Activated T-cell treated with anti-CD3 and anti-CD28 coated beads, Interleukin-2, amount 50 U/mL, for 72 hours (primary cell): ENCODE measurements around the gene MPPED2. TPM values are rescaled to one million over a fixed set of nuclear protein-coding genes. Genes with fewer than 3 reads are reported as not detected.

ENCODE experiments used
- ATAC-seq, 2 donors: fragments of 150-1000 bp; cut with Tn5 transposase; replicated peaks in 1 of 2; 2 replicates each; pipeline ENCODE4 v1.10.0; 2021; ENCODE audit warnings: moderate library complexity in 2 of 2, mild to moderate bottlenecking in 1 of 2
- DNase-seq, 2 donors: peaks; one replicate each; pipeline ENCODE4 v3.0.0; 2021 to 2022; ENCODE audit warnings: mixed read lengths in 1 of 2
- H3K27ac Mint-ChIP-seq: one replicate; pipeline ENCODE4 v1.8.0; 2022; ENCODE audit warnings: mild to moderate bottlenecking, moderate library complexity, mixed read lengths
- H3K27me3 Mint-ChIP-seq: one replicate; pipeline ENCODE4 v1.8.0; 2022; ENCODE audit warnings: low read depth, mixed read lengths
- H3K36me3 Mint-ChIP-seq, 2 donors: one replicate each; pipeline ENCODE4 v1.8.0; 2022; ENCODE audit warnings: mixed read lengths in 2 of 2, mild to moderate bottlenecking in 1 of 2; ENCODE audit not compliant: insufficient read depth in 2 of 2
- H3K4me1 Mint-ChIP-seq: one replicate; pipeline ENCODE4 v1.8.0; 2022; ENCODE audit warnings: low read depth, mixed read lengths
- H3K4me3 Mint-ChIP-seq, 2 donors: one replicate each; pipeline ENCODE4 v1.8.0; 2022; ENCODE audit warnings: mild to moderate bottlenecking in 2 of 2, mixed read lengths in 2 of 2, moderate library complexity in 2 of 2
- H3K9me3 Mint-ChIP-seq, 2 donors: one replicate each; pipeline ENCODE4 v1.8.0; 2022; ENCODE audit warnings: mixed read lengths in 2 of 2
- total RNA-seq, 2 donors: library from RNA; stranded (reverse); gene quantifications; one replicate each; pipeline ENCODE4 v1.2.3, GENCODE V29; 2022

The MPPED2 gene
- total RNA-seq, 2 donors from 2014 or later = 0.46 to 1.6 TPM

DNA sequence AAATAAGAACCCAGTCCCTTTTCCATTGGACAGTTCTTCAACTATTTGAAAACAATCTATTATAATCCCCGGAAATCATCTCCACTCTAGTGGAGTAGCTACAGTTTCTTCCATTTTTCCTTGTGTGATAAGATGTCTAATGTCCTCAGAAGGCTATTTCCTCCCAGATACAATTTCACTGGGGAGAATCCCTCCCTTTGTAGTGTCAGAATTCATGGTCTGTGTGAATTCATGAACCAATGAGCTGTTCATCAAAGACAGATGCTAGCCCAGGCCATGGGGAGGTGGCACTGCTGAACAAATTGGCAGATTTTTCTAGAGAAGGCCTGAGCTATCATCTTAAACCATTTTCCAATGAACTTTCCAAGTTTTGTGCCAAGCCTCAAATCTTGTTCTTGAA lies 45.4 kb downstream of the MPPED2 start:
- no peaks in the 10 kb centered on the region for H3K36me3 Mint-ChIP-seq
- no peak overlapping the region for H3K27ac Mint-ChIP-seq
- H3K4me1 Mint-ChIP-seq = no peaks in the 10 kb centered on the region
- H3K9me3 Mint-ChIP-seq = no peaks in the 10 kb centered on the region
- no peak overlapping the region for H3K4me3 Mint-ChIP-seq
- DNase-seq (no peak), ATAC-seq (no peak)
- no peaks in the 10 kb centered on the region for H3K27me3 Mint-ChIP-seq

DNA sequence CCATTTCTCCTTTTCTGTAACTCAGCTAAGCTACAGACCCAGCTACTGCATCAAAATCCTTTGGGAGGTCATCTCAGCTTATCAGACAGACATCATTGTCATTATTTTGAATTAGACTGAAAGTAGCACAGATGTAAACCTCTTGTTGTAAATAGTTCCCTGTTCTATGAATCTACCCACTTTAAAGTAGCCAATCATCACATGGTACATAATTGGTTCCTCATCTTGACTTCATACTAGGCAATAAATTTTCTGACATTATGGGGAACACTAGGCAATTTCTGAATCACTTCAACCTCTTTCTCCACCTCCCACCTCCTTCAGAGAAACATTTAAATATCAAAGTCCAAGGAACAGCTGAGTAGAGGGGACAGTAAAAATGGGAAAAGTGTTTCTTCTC lies 47.9 kb downstream of the MPPED2 start:
- Mint-ChIP-seq H3K36me3 (no peaks in the 10 kb centered on the region), H3K4me3 (no peak overlapping the region), H3K4me1 (no peaks in the 10 kb centered on the region), H3K27me3 (no peaks in the 10 kb centered on the region), H3K9me3 (no peaks in the 10 kb centered on the region), H3K27ac (no peak overlapping the region)
- no peak for ATAC-seq
- no peak for DNase-seq

DNA sequence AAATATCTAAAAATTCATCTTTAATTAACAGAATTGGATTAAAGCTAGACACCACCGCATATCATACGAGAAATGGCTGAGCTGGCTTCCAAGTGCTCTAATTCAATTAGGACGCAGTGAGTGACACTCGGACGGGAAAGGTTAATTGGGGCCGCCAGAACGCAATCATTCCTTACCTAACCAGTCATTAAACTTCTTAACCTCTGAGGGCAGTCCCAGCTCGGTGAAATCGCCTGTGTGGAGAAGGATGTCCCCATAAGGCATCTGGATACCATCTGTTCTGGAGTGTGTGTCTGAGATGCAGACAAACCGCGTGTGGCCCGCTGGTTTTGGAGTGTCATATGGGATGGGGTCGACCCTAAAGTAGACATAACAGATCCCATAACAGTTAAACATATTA lies 50.3 kb downstream of the MPPED2 start:
- no peak overlapping the region for H3K4me3 Mint-ChIP-seq
- no peak for DNase-seq
- H3K27me3 Mint-ChIP-seq = no peaks in the 10 kb centered on the region
- no peak for ATAC-seq
- H3K4me1 Mint-ChIP-seq = no peaks in the 10 kb centered on the region
- H3K36me3 Mint-ChIP-seq = no peaks in the 10 kb centered on the region
- H3K27ac Mint-ChIP-seq = no peak overlapping the region
- H3K9me3 Mint-ChIP-seq = no peaks in the 10 kb centered on the region

DNA sequence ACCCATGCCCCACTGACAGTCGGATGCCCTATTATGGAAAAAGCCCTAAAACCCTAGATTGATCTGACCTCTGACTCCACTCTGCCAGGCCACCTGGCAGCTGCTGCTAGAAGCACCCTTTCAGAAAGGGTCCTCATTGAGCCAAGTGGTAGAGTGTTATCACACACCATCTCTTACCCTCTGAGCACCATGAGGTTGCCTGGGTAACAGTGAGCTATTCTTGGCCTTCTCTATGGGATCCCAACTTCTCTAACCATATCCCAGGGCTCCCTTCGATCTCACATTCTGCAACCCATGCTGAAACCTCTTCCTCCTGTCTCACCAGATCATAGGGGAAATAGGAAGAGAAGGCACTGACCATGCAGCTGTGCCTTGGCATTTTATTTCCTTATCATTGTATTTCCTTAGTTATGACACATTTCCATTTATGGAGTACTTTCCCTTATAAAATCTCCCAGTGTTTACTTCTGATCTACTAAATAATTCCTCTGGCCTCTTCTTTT lies 52.7 kb downstream of the MPPED2 start:
- Mint-ChIP-seq H3K4me1 (no peaks in the 10 kb centered on the region), H3K36me3 (no peaks in the 10 kb centered on the region), H3K27me3 (peaks cover 6% of the 10 kb centered on the region), H3K4me3 (no peak overlapping the region), H3K9me3 (no peaks in the 10 kb centered on the region), H3K27ac (no peak overlapping the region)
- no peak for ATAC-seq
- no peak for DNase-seq

DNA sequence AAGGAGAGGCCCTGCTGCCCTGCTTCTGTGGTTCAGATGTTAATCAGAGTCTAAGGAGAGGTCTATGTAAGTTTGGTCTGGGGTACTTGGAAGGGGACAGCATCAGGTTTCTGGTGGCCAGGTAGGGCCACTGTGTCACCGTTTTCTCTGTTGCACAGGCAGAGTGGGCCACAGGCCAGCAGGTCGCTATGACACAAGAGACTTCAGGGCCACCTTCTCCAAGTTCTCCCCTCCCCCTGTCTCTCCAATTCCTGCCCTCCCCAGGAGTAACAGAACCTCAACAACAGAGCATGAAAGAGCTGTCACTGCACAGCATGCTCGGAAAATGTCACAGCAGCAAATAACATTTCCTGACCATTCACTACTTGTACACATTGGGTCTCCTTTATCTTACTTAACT lies 58.6 kb downstream of the MPPED2 start:
- H3K27ac Mint-ChIP-seq = no peak overlapping the region
- DNase-seq (no peak), ATAC-seq (no peak)
- no peaks in the 10 kb centered on the region for H3K4me1 Mint-ChIP-seq
- peaks cover 0 to 3% of the 10 kb centered on the region in 2 donors for H3K9me3 Mint-ChIP-seq
- H3K36me3 Mint-ChIP-seq = no peaks in the 10 kb centered on the region
- no peak overlapping the region for H3K4me3 Mint-ChIP-seq
- peaks cover 6% of the 10 kb centered on the region for H3K27me3 Mint-ChIP-seq

DNA sequence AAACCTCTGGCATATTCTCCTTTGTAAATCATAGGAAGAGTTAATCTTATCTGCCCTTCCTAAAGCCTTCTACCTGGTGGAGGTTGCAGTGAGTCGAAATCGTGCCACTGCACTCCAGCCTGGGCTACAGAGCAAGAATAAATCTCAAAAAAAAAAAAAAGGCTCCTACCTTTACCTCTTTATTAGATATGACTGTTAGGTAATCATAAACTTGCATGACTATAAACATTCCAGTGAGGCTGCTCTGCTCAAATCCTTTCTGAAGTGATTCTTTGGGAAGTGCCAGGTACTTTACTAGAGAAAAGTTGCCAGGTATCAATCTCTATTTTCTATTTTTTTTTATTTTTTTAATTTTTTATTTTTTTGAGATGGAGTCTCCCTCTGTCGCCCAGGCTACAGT lies 59.6 kb downstream of the MPPED2 start:
- no peak overlapping the region for H3K27ac Mint-ChIP-seq
- peaks cover 0 to 3% of the 10 kb centered on the region in 2 donors for H3K9me3 Mint-ChIP-seq
- DNase-seq (no peak), ATAC-seq (no peak)
- H3K4me1 Mint-ChIP-seq = no peaks in the 10 kb centered on the region
- peaks cover 6% of the 10 kb centered on the region for H3K27me3 Mint-ChIP-seq
- H3K4me3 Mint-ChIP-seq = no peak overlapping the region
- H3K36me3 Mint-ChIP-seq = no peaks in the 10 kb centered on the region

DNA sequence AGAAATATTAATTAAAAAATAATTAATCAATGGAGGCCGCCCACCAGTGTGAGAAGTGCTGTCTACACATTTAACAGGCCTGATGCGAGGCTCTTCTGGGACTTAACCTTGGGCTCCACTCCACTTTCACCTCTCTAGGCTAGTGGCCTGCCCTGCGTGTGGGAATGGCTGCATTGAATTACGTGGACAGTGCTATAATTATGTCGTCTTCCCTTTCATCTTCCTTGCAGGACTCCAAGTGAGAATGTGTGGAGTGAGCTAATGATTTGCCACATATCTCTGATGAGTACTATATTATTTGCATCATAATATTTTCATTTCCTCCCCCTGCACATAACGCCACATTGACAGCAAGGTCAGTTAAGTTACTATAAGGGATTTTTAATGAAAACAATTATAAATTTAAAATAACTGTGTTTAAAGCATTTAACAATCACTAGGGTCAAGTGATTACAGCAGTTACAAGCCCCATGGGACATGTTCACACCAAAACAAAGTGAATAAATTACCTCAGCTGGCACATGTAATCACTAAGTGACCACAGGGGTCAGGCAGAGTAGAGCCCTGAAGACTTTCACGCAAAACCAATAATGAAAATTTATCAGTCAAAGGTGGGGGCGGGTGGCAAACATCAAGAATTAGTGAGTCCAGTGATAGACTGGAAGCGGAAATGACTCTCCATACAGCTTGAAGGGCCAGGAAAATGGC lies 63.5 kb downstream of the MPPED2 start:
- Mint-ChIP-seq H3K27ac (no peak overlapping the region), H3K4me1 (no peaks in the 10 kb centered on the region), H3K36me3 (no peaks in the 10 kb centered on the region), H3K4me3 (no peak overlapping the region), H3K9me3 (peaks cover 0 to 3% of the 10 kb centered on the region in 2 donors), H3K27me3 (peaks cover 6% of the 10 kb centered on the region)
- ATAC-seq (no peak), DNase-seq (no peak)

DNA sequence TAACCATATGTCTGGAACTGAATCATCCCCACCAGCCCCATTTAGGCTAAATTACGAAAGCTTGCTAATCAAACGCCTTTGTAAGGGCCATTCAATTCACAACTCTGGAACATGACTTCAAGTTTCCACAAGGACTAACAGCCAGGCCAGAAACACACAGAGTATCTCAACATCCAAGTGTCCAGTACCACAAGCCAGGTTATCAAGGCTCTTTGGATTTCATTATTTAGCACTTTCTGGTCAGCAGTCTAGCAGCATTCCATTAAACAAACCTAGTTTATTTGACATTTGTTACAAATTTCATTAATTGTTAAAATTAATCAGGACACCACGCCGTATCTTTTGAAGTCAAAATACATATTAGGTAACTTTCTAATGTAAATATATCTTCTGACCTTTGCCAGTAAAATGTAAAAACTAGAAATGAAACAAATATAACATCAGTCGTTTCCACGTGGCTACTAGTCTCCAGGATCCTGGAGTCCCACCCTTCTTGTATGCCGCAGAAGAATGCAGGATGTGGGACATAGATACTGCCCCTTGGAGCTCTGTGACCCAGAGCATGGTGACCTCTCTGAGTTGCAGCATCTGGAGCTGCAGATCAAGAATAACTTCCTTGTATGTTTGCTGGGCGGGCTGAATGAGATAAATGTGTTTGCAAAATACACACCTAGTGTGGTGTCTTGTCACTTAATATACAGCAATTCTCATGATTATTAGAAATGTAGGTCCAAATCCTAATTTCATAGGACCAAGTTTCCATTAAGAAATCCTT lies 64.7 kb downstream of the MPPED2 start:
- H3K4me3 Mint-ChIP-seq = no peak overlapping the region
- no peaks in the 10 kb centered on the region for H3K4me1 Mint-ChIP-seq
- peaks cover 0 to 3% of the 10 kb centered on the region in 2 donors for H3K9me3 Mint-ChIP-seq
- H3K27me3 Mint-ChIP-seq = peaks cover 9% of the 10 kb centered on the region
- H3K27ac Mint-ChIP-seq = no peak overlapping the region
- no peak for ATAC-seq
- DNase-seq = no peak
- H3K36me3 Mint-ChIP-seq = no peaks in the 10 kb centered on the region

DNA sequence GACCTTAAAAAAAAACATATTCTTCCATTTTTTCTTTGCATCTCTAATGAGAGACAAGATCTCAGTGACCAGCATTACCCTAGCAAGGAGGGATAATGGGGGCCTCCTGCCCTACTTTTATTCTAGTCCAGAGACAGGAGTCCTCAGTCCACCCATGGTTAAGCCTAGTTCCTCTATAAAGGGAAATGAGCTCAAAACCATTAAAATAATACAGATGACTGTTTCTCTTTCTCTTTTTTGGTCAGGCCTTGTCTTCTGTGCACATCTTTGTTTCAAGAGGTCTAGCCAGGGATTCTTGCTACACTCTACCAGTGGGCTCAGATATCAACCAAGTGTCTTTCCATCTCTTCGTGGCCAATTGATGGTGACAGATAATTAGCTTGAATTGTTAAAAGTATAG lies 73.1 kb downstream of the MPPED2 start:
- Mint-ChIP-seq H3K4me3 (no peak overlapping the region), H3K27me3 (peaks cover 53% of the 10 kb centered on the region), H3K9me3 (no peaks in the 10 kb centered on the region), H3K4me1 (peaks cover 25% of the 10 kb centered on the region), H3K27ac (no peak overlapping the region), H3K36me3 (no peaks in the 10 kb centered on the region)
- ATAC-seq (no peak), DNase-seq (no peak)

DNA sequence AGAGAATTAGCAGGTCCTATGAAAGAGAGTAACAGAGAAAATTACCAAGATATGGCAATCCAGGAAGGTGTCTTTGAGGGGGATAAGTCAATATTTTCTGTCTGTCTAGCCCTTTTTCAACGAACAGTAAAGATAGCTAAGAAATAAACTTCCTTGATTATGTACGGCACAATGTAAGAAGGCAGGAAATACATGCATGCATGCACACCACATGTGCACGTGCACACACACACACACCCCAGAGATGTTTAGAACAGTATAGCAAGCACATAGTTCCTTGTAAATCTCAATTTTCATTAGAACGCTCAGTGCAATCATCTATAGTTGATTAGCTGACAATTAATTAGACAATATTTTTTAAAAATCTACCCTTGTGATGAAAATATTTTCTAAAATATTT lies 74.7 kb downstream of the MPPED2 start:
- ATAC-seq (no peak), DNase-seq (no peak)
- H3K27me3 Mint-ChIP-seq = peaks cover 49% of the 10 kb centered on the region
- H3K27ac Mint-ChIP-seq = no peak overlapping the region
- peaks cover 25% of the 10 kb centered on the region for H3K4me1 Mint-ChIP-seq
- no peaks in the 10 kb centered on the region for H3K9me3 Mint-ChIP-seq
- no peak overlapping the region for H3K4me3 Mint-ChIP-seq
- H3K36me3 Mint-ChIP-seq = no peaks in the 10 kb centered on the region

DNA sequence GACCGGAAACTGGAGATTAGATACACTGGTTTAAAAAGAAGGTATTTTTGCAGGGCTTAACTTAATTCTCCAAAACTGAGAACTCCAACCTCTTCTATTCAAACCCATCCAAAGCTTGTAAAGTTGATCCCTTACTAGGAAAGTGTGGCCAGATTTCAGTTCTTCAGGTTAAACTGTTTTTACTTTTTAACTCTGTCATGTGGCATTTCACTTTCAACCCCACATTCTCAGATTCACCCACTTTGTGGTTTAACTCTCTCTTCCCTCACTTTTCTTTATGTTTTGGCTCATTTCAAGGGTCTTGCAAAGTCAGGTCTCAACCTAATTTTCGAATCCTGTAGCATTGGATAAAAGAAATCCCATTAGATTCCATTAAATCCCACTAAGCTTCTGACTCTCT lies 75.4 kb downstream of the MPPED2 start:
- Mint-ChIP-seq H3K27me3 (peaks cover 48% of the 10 kb centered on the region), H3K36me3 (no peaks in the 10 kb centered on the region), H3K9me3 (no peaks in the 10 kb centered on the region), H3K27ac (no peak overlapping the region), H3K4me1 (peaks cover 25% of the 10 kb centered on the region), H3K4me3 (no peak overlapping the region)
- peak in 1 of 2 donors; percentile 43 for ATAC-seq
- DNase-seq = no peak

DNA sequence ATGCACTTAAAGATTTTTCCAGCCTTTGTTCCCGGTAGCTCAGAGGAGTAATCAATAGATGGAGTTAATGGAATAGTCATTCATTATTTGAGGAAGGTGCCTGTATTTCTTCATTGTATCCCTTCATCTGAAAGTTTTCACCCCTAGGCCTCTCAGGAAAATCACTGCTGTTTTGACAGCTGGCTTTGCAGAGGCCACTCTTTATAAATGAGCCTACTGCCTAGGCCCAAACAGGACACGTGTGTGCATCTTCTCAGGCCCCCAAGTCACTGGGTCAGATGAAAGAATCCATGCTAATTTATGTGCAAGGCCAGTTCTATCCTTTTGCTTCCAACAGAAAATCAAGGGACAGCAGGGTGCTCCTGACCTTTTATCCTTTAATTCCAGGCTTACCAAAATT lies 76.8 kb downstream of the MPPED2 start:
- ATAC-seq (no peak), DNase-seq (no peak)
- Mint-ChIP-seq H3K9me3 (peaks cover 0 to 2% of the 10 kb centered on the region in 2 donors), H3K4me1 (peaks cover 25% of the 10 kb centered on the region), H3K4me3 (no peak overlapping the region), H3K36me3 (no peaks in the 10 kb centered on the region), H3K27ac (no peak overlapping the region), H3K27me3 (peaks cover 43% of the 10 kb centered on the region)

DNA sequence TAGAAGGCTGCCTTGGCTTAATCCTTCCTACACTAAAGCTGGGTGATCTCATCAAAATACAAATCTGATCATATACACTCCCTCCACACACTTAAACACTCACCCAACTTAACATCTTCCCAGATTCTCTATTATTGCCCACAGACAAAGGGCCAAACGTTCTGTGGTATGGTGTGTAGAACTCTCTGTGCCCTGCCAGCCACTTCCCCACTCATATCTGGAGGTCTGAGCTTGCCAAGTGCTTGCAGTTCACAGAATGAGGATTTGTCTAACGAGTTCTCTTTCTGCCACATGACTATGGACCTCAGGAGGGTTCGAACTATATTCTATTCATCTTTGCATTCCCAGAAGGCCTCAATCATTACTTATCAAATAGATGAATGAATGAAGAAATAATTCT lies 77.6 kb downstream of the MPPED2 start:
- Mint-ChIP-seq H3K36me3 (no peaks in the 10 kb centered on the region), H3K9me3 (peaks cover 0 to 2% of the 10 kb centered on the region in 2 donors), H3K27ac (no peak overlapping the region), H3K27me3 (peaks cover 40% of the 10 kb centered on the region), H3K4me1 (peaks cover 25% of the 10 kb centered on the region), H3K4me3 (no peak overlapping the region)
- ATAC-seq (no peak), DNase-seq (no peak)
